ENCODE data around the gene RASAL2.

The RASAL2 gene

DNA sequence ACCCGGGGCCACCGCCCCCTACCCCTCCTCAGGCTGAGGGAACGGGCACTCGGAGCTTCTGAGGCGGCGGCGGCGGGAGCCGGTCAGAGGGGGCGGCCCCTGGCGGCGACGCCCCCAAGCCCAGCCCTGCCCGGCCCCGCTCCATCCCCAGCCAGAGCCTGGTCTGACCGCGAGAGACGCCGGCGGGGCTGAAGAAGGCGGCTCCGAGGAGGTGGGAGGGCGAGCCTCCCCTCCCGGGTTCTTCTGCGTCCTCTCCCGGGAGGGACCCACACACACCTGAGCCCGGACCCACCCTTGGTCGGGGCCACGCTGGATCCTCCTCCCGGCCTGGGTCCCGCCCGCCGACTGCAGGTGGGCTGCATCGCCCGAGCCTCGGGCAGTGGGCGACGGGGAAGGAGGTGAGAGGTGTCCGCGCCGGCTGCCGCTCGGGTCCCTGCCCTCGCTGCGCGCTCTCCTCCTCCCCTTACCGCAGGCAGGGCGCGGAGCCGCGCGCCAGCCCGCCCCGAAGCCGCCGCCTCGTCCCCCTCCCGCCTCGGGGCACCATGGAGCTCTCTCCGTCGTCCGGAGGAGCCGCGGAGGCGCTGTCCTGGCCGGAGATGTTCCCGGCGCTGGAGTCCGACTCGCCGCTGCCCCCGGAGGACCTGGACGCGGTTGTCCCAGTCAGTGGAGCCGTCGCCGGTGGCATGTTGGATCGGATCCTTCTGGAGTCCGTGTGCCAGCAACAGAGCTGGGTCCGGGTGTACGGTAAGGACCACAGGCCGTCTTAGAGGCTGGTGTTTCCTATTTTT lies at the start of gene RASAL2:
TSS of gene RASAL2 (plus strand) at position 154 of the 788 bp plus-strand sequence. CDS start at position 543, 389 bp downstream.
- peak; percentile 82 for DNase-seq
- in situ Hi-C loops (cut with HindIII; ENCODE audit: low pct_ligation_motif_present, low pct_unique_long_range_greater_than_20kb, low sequenced_read_pairs), result no loop called here

GRCh38 chr1:178046591-178047270 lies 47.2 kb upstream of the RASAL2 start:
- peak; percentile 75 for DNase-seq
- in situ Hi-C loops (cut with HindIII; ENCODE audit: low pct_ligation_motif_present, low pct_unique_long_range_greater_than_20kb, low sequenced_read_pairs), result no loop called here

DNA sequence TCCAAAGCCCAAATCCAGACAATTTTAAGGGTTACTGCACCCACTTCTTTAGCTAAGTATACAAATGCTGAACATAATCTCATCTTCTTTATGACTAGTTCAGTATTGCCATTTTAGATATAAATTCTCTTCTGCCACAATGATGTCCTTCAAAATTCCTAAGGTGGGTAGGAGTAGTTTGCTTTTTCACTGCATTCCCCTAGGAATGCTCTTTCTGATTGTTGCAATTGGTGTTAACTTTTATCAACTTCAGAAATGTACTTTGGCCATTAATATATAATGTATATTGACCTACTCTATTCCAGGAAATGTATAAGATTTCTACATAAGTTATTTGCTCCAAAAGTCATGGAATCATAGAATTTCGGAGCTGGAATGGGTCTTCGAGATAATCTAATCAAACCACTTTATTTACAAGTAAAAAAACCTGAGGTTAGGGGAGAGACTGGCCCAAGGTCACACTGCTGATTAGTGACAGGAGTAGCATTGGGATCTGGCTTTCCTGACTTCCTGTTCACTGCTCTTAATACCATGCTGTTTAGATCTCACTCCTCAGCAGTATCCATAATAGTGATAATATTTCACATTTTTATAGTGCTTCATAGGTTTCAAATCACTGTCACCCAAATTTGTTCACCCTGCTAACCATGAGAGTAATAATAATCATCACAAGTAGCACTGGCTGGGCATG lies 46.4 kb upstream of the RASAL2 start:
- peak; percentile 31 for DNase-seq
- in situ Hi-C loops (cut with HindIII; ENCODE audit: low pct_ligation_motif_present, low pct_unique_long_range_greater_than_20kb, low sequenced_read_pairs), result no loop called here

DNA sequence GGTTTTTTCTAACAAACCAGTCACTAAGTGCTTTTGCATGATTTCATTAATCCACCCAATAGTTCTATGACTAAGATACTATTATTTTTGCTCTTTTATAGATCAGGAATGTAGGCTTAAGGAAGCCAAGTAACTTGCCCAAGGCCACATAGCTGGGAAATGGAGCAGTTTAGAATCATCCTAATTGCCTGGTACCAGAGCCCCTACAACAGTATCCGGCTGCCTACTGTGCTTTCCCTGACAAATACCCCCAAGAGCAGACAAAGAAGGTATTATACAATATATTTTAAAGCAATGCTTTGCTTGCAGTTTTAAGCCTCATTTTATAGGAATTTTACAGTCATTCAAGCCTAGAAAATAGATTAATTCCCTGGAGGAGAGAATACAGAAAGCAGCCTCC lies 45.5 kb upstream of the RASAL2 start:
- in situ Hi-C loops (cut with HindIII; ENCODE audit: low pct_ligation_motif_present, low pct_unique_long_range_greater_than_20kb, low sequenced_read_pairs), result no loop called here
- DNase-seq, result no peak

DNA sequence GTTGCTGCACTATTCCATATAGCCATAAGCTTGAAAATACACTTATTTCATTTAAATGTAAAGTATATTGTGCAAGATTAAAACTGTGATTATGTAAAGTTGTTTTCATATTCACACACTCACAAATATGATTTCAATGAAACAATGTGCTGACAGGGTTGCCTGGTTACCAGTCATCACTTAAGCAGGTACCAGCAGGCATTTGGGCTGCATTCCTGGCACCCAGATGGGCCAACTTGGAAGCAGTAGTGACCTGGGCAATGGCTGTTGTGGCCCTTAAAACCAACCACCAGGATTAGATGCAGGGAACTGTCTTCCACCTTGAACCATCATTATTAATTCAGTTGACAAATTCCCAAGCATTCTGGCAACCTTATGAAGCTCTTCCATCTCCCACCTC lies 45.0 kb upstream of the RASAL2 start:
- in situ Hi-C loops (cut with HindIII; ENCODE audit: low pct_ligation_motif_present, low pct_unique_long_range_greater_than_20kb, low sequenced_read_pairs), result no loop called here
- DNase-seq, result no peak

- DNase-seq, result no peak
- in situ Hi-C loops (cut with HindIII; ENCODE audit: low pct_ligation_motif_present, low pct_unique_long_range_greater_than_20kb, low sequenced_read_pairs), result no loop called here
These were observed 43.8 kb upstream of the RASAL2 start for GRCh38 chr1:178050084-178050483.

DNA sequence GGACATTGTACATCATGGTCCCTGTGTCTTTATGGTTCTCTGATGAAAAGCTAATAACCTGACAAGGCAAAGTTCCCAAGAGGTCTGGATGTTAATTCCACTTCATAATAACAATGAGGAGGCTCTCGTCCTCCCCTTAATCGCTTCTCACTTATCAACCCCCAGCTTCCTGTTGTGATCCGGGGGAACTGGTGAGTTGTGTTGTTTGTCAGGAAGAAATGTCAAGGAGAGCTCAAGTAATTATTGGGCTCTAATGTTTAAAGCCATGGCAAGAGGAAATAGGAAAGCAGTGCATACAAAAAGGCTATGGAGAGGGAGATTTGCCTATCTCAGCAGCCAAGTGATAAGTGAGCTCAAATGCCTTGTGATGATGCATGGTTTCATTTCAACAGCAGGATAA lies 42.8 kb upstream of the RASAL2 start:
- in situ Hi-C loops (cut with HindIII; ENCODE audit: low pct_ligation_motif_present, low pct_unique_long_range_greater_than_20kb, low sequenced_read_pairs), result no loop called here
- DNase-seq, result no peak

DNA sequence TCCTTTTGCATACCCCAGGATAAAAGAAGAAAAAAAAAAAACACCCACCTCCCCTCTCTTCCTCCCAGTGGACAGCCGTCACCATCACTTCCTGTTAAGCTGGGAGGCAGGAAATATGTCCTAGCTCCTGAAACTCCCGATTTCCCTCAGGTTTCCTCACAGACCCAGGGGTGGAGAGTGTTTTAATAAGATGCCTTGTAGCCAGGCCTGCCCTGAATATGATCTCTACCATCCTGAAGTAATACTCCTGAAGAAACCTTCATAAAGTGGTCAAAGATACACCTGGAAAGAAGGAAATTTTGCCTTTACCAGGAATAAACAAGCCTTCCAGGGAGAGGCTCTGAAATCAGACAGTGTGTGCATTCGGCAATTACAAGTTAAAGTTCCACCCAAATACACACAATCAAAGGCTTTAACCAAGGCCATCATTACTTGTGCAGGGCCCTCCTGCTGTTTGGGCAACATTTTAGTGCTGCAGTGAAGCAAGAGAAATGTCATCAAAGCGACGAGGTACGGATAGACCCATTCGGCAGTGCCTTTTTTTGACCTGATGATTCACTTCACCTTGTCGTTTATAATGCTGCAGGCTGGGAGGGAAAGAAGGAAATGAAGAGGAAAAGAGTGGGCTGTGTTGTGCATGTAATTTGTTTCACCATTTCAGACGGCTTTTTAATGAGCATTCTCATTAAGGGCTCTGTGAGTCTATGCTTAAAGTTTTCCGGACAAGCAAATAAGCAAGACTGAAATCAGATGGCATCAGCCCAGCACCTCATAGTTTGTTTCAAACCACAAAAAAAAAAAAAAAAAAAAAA lies 41.0 kb upstream of the RASAL2 start:
- peak; percentile 63 for DNase-seq
- in situ Hi-C loops (cut with HindIII; ENCODE audit: low pct_ligation_motif_present, low pct_unique_long_range_greater_than_20kb, low sequenced_read_pairs), result no loop called here

DNA sequence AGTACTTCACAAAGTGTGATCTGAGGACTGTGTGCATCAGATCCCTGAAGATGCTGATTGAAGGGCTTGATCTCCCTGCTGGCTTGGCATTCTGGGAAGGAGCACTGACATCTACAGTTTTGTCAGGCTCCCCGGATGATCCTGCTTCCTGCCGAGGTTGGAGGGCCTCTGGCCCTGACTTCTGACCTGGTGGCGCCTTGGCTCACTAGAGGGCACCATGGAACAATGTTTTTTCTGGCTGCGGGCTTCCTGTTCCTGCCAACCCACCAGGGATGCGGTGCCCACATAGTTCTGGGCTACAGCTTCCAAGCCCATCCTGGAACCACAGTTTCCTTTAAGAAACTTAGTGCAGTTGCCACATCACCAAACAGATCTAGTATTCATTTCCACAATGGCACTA lies 38.8 kb upstream of the RASAL2 start:
- in situ Hi-C loops (cut with HindIII; ENCODE audit: low pct_ligation_motif_present, low pct_unique_long_range_greater_than_20kb, low sequenced_read_pairs), result no loop called here
- peak; percentile 79 for DNase-seq

DNA sequence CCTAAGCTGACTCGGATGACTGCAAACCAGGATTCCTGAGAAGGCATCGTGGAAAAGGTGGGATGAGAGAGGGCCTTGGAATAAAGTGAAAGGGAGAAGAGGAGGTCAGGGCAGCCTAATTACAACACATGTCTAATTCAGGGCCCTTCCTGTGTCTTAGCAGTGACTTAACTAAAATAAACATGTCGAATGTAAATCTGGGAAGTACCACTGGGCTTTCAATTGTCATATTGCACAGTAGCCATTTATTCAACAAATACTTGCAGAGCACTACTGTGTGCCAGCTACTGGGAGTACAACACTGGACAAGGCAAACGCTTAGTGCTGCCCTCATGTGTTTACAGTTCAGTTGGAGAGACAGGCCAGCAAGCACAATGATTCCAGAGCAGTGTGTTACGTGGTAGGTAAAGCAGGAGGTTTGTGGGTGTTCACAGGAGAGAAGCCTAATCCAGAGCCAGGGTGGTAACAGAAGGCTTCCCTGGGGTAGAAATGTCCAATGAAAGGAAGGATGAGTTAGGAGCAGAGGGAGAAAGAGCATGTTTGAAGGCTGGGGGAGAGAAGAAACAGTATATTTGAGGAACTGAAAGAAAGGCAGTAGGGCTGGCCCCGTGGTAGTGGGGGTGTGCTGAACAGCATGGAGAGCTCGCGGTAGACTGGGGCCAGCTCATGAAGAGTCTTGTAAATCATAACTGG lies 38.0 kb upstream of the RASAL2 start:
- in situ Hi-C loops (cut with HindIII; ENCODE audit: low pct_ligation_motif_present, low pct_unique_long_range_greater_than_20kb, low sequenced_read_pairs), result no loop called here
- peak; percentile 72 for DNase-seq

- no peak for DNase-seq
- in situ Hi-C loops (cut with HindIII; ENCODE audit: low pct_ligation_motif_present, low pct_unique_long_range_greater_than_20kb, low sequenced_read_pairs), result no loop called here
These were observed 36.7 kb upstream of the RASAL2 start for GRCh38 chr1:178057141-178057765.

- in situ Hi-C loops (cut with HindIII; ENCODE audit: low pct_ligation_motif_present, low pct_unique_long_range_greater_than_20kb, low sequenced_read_pairs), result no loop called here
- DNase-seq, result no peak
These were observed 35.9 kb upstream of the RASAL2 start for GRCh38 chr1:178057912-178058534.

GRCh38 chr1:178060789-178061556 lies 32.9 kb upstream of the RASAL2 start:
- DNase-seq, result peak; percentile 45

DNA sequence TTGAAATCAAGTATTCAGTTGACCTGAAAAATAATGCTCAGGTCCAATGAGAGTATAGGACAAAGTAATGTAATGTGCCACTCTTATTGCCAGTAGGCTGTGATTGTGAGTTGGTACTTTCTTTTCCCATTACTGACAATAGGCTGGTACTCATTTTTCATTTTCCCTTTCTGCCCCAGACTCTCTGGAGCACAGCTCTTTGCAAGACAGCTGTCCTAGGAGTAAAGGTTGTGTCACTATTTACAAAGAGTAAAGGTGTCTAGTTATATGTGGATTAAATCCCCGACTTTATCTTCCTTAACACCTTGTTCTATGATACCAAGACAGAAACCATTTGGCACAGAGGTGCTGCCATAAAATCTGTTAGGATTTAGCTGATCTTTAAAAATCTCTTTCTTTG lies 32.3 kb upstream of the RASAL2 start:
- in situ Hi-C loops (cut with HindIII; ENCODE audit: low pct_ligation_motif_present, low pct_unique_long_range_greater_than_20kb, low sequenced_read_pairs), result no loop called here
- no peak for DNase-seq

More at GRCh38 chr1:178060789-178061556, 32.9 kb upstream of the RASAL2 start:
- in situ Hi-C loops (cut with HindIII; ENCODE audit: low pct_ligation_motif_present, low pct_unique_long_range_greater_than_20kb, low sequenced_read_pairs), result no loop called here

GRCh38 chr1:178064191-178064821 lies 29.6 kb upstream of the RASAL2 start:
- no peak for DNase-seq
- in situ Hi-C loops (cut with HindIII; ENCODE audit: low pct_ligation_motif_present, low pct_unique_long_range_greater_than_20kb, low sequenced_read_pairs), result no loop called here

- no peak for DNase-seq
- in situ Hi-C loops (cut with HindIII; ENCODE audit: low pct_ligation_motif_present, low pct_unique_long_range_greater_than_20kb, low sequenced_read_pairs), result no loop called here
These were observed 28.7 kb upstream of the RASAL2 start for GRCh38 chr1:178065250-178065649.

Data from ACHN (cell line).